Femur (tissue), 1 donor: ENCODE data around the gene RAD9A.
"Not testable (repeated sequence)": the region's sequence is repeated elsewhere in the genome, so short reads cannot be mapped to it uniquely, and the experiment has no call there.

Experiments
- DNase-seq: peaks from one replicate; pipeline ENCODE4 v3.0.0-alpha.2; 2017

Gene RAD9A

GRCh38 chr11:67410984-67411784 is 19.4 kb downstream of the RAD9A start:
- no peak for DNase-seq

- no peak for DNase-seq
Measured at GRCh38 chr11:67411785-67412152, 20.0 kb downstream of the RAD9A start.

- DNase-seq = no peak
Measured at GRCh38 chr11:67412495-67413179, 20.9 kb downstream of the RAD9A start.

- no peak for DNase-seq
Measured at GRCh38 chr11:67413266-67413849, 21.6 kb downstream of the RAD9A start.

- no peak for DNase-seq
Measured at GRCh38 chr11:67415501-67416304, 23.9 kb downstream of the RAD9A start, which contains the start of gene CARNS1. Gene CARNS1 (plus strand): TSS chr11:67415678. CDS start chr11:67416200, 522 bp downstream.

- peak; percentile 60 for DNase-seq
Measured at GRCh38 chr11:67416416-67417335, 24.9 kb downstream of the RAD9A start.

GRCh38 chr11:67417425-67417824 is 25.6 kb downstream of the RAD9A start:
- no peak for DNase-seq

GRCh38 chr11:67418476-67419281 is 26.9 kb downstream of the RAD9A start:
- DNase-seq = peak; percentile 85

GRCh38 chr11:67419325-67420049 is 27.7 kb downstream of the RAD9A start:
- no peak for DNase-seq

- DNase-seq = no peak
Measured at GRCh38 chr11:67420147-67420645, 28.4 kb downstream of the RAD9A start.

- peak; percentile 97 for DNase-seq
Measured at GRCh38 chr11:67420646-67421429, 29.1 kb downstream of the RAD9A start.

GRCh38 chr11:67421430-67422031 is 29.7 kb downstream of the RAD9A start:
- DNase-seq = no peak

GRCh38 chr11:67422891-67423290 is 31.1 kb downstream of the RAD9A start:
- DNase-seq = no peak

- no peak for DNase-seq
Measured at GRCh38 chr11:67423466-67423865, 31.7 kb downstream of the RAD9A start.

- DNase-seq = no peak
Measured at GRCh38 chr11:67423891-67424613, 32.3 kb downstream of the RAD9A start.

GRCh38 chr11:67427364-67427859 is 35.6 kb downstream of the RAD9A start:
- DNase-seq = not testable (repeated sequence)

GRCh38 chr11:67428052-67429001 is 36.5 kb downstream of the RAD9A start, which contains the start of gene RPS6KB2:
Gene RPS6KB2 (plus strand): TSS chr11:67428494. CDS start chr11:67428546, 52 bp downstream.
- DNase-seq = peak; percentile 99
